HG02973 (cell line): ENCODE results near the gene CTDSPL.
"Not testable (repeated sequence)": the region's sequence is repeated elsewhere in the genome, so short reads cannot be mapped to it uniquely, and the experiment has no call there.

ENCODE experiments used
- ATAC-seq: cut with Tn5 transposase; IDR thresholded peaks from one replicate; pipeline ENCODE4 v1.9.1; 2021; ENCODE audit warnings: moderate library complexity; ENCODE audit not compliant: unreplicated experiment

The CTDSPL gene

DNA sequence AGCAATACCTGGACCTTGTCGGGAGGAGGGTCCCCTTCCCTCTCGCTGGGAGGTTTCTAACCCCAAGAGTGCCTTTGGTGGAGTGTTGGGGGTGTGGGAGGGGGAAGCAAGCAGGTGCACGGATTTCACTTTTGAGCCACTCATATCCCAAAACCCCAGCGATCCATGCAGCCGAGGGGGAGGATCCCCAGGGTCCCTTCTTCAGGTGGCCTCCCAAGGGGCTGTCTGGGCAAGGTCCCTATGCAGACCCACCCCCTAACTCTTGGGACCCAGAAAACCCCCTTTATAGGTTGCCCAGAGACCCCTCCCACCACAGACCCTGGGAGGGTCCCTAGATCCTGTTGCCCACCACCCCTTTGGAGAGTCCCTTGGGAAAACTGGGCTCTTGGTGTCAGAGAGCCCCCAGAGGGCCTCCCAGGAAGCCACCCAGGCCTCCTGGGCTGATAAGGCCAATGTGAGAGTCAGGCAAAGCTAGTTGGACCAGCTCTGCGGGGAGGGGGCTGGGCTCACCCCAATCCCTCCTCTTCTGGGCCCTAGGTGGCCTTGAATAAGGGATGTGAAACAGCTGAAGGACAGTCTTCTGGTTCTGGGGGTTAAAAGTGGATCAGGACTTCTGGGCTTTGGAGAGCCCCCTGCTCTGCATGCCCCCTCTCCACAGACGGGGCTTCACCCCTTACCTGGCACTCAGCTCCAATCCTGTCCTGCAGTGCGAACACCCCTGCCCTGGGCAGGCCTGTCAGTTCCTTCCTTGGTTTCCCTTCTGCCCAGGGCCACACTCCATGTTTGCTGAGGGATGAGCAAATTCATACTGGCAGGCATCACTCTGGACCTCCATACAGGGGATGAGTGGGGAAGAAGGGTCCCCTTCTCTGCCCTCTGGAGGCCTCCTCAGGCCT, 168.7 kb downstream of the CTDSPL start:
- no peak for ATAC-seq

GRCh38 chr3:38031022-38031994, 169.6 kb downstream of the CTDSPL start:
- ATAC-seq: no peak

GRCh38 chr3:38032328-38032865, 170.7 kb downstream of the CTDSPL start:
- ATAC-seq: no peak

- not testable (repeated sequence) for ATAC-seq
Observed at GRCh38 chr3:38033586-38033985, 171.9 kb downstream of the CTDSPL start.
